Mucosa of gallbladder (tissue), 1 donor: ENCODE measurements around the gene CCNG2. TPM values are rescaled to one million over a fixed set of nuclear protein-coding genes. Genes with fewer than 3 reads are reported as not detected.
"Not testable (repeated sequence)": the region's sequence is repeated elsewhere in the genome, so short reads cannot be mapped to it uniquely, and the experiment has no call there.

Experiments
- DNase-seq: peaks from one replicate; pipeline ENCODE4 v3.0.0-alpha.2; 2020; ENCODE audit warnings: low spot score
- total RNA-seq: library from RNA; stranded (reverse); gene quantifications from one replicate; pipeline ENCODE4 v1.2.1, GENCODE V29; 2021
- donor health status: DM: no; HTN: no; CAD: no.

Gene CCNG2, protein sequence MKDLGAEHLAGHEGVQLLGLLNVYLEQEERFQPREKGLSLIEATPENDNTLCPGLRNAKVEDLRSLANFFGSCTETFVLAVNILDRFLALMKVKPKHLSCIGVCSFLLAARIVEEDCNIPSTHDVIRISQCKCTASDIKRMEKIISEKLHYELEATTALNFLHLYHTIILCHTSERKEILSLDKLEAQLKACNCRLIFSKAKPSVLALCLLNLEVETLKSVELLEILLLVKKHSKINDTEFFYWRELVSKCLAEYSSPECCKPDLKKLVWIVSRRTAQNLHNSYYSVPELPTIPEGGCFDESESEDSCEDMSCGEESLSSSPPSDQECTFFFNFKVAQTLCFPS
- 55.3 TPM for total RNA-seq

GRCh38 chr4:77156912-77157858, at the start of gene CCNG2:
CCNG2 (plus strand) TSS chr4:77157207; CDS start chr4:77158533, 1,326 bp downstream.
- DNase-seq, result peak; percentile 88

DNA sequence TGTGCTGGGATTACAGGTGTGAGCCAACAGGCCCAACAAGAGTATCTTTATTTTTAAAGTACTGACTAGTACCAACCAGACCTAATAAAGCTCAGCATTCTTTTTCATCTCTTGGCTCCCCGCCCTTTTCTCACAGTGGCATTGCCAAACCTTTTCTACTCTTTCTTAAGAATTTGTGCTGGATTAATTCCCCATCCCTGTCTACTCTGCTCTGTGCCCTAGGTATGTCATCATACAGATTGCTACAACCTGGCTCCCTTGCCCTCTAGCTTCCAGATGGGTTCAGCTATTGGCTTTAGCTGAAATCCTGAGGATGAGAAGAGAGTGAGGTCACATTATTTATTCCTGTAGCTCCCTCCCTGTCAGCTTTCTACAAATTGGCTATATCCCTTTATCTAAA, 46.3 kb upstream of the CCNG2 start:
- DNase-seq, result no peak

DNA sequence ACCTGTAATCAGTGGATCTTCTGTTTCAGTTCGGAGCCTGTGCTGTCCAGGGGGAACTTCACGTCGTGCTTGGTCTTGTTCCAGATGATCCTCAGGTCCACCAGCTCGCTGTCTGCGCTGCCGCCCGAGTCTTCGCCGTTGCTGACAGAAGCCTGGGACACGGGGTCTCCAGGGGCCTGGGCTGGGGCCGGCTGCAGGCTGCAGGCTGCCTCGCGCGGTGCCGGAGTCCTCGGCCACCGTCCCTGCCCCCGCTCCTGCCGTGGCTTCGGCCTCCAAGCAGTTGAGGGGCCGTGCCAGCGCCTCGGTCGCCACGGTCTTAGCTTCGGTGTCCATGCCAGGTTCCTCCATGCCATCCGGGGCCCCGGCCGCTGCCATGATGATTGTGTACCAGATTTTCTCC, 43.9 kb upstream of the CCNG2 start:
- no peak for DNase-seq

GRCh38 chr4:77117721-77118120, 39.3 kb upstream of the CCNG2 start:
- no peak for DNase-seq

DNA sequence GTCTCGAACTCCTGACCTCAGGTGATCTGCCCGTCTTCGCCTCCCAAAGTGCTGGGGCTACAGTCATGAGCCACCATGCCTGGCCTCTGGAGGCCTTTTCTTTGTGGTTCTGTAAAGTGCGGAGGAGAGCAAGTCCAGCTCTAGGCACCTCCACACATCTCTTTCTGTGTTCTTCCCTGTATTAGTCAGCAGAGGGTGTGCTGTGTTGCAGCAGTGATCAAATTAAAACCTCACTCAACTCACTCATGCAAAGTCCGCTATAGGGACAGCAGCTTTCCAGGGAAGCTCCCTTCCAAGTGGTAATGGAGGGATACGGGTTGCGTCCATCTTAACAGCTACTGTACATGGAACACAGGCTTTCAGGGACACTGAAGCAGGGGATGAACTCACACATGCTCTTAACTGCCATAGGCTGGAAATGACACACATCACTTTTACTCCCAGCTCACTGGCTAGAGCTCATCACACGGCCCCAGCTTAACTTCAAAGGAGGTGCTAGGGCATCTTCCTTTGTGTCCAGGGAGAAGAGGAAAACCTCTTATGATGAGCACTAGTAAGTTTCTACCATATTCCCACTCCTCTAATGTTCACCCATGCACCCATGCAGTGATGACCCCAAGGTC, 36.0 kb upstream of the CCNG2 start:
- DNase-seq, result no peak

DNA sequence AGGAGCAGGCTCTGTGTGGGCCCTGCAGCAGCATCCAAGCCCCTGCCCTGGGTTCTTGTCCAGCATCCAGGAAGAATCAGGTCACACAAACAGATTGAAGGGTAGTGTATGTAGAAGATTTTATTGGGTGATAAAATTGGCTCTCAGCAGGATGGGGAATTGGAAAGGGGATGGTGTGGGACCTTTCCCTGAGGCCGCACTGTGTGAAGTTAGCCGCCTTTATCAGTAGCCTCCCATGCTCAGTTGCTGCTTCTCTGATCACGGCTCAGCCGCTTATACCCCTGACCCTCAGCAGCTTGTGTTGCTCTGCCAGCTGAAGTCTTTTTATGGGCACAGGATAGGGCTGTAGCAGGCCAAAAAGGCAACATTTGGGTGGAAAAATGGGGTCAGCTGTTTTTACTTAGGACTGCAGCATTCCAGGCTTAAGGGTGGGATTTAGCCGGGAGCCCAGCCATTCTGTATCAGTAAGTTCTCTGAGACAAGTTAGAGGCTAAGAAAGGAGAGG, 35.2 kb upstream of the CCNG2 start:
- no peak for DNase-seq

GRCh38 chr4:77122656-77123055, 34.4 kb upstream of the CCNG2 start:
- DNase-seq, result no peak

DNA sequence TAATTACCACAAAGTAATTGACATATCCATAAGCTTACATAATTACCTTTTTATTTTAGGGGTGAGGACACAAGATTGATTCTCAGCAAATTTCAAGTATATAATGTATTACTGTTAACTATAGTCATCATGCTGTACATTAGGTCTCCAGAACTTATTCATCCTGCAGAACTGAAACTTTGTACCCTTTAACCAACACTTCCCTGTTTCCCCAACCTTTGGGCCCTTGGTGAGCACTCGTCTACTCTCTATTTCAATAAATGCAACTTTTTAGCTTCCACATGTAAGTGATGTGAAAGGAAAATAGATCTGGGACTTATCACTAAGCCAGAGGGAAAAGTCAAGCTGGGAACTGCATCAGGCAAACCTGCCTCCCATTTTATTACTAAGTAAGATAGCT, 33.6 kb upstream of the CCNG2 start:
- no peak for DNase-seq

GRCh38 chr4:77124576-77124975, 32.4 kb upstream of the CCNG2 start:
- no peak for DNase-seq

- DNase-seq, result no peak
Measured at GRCh38 chr4:77125961-77126360, 31.0 kb upstream of the CCNG2 start.

DNA sequence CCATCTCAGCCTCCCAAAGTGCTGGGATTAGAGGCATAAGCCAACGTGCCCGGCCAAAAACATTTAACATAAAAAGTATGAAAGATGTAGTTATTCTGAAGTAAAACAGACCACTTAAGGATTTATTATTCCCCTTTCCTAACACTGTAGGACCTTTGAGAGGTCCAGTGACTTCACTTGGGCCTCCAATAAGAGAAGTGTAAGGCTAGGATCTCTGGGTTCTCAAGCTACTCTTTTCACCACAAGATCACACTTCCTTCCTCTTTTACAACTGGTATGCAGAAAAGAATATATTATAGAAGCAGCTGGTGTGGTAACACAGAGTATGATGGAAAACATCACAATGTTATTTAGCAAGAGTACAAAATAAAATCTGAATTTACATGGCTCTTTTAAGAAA, 30.2 kb upstream of the CCNG2 start:
- no peak for DNase-seq

GRCh38 chr4:77127215-77127614, 29.8 kb upstream of the CCNG2 start:
- no peak for DNase-seq

DNA sequence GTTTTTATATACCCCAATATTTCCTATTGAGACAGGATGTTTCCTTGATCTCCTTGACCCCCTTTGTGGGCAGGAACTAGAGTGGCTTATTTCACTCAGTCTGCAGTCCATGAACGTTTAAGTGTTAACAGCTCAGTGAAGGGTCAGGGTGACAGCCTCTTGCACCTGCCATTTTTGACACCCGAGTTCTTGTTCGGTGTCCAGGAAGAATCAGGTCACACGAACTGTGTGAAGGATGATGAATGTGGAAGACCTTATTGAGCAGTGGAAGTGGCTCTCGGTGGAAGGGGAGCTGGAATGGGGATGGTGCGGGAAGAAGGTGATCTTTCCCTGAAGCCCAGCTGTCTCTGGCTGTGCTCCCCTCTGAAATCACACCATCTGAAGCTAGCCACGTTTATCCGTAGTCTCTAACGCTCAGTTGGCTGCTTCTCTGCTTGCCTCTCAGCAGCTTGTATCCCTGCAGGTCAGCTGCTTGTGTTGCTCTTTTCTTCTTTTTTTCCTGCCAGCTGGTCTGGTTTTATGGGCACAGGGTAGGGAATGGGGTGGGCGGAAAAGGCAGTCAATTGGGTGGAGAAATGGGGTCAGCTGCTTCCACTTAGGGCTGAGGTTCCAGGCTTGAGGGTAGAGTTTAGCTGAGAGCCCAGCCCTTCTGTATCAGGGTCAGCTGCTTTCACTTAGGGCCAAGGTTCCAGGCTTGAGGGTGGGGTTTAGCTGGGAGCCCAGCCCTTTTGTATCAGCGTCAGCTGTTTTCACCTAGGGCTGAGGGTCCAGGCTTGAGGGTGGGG, 29.0 kb upstream of the CCNG2 start:
- no peak for DNase-seq

DNA sequence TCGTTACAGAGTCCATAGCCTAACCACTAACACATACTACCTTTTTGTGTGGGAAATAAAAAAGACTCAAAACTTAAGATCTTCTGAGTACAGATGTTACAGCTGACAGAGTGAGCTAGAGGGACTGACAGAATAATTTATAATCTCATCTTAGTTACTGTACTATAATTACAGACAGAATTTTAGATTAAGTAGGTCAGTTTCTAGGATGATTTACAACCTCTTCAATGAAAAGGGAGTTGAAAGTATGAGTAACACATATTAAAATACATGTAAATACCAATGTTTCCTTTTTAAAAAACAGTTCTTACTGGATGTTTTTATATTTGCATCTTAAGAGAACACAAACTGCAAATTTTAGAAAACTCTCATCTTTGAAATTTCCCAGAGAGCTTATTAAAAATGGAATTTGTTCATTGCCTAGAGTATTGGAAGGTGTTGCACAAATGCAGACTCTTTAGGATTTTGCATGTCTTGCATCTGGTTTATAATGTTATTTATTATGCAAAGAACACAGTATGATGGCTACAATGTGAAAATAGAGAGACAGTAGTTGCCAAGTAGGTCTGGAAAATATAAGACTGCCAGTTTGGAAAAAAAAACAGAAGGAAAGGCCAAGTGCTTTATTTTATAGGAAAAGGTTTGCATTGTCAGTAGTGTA, 24.2 kb upstream of the CCNG2 start:
- no peak for DNase-seq

GRCh38 chr4:77137448-77137847, 19.6 kb upstream of the CCNG2 start:
- not testable (repeated sequence) for DNase-seq

DNA sequence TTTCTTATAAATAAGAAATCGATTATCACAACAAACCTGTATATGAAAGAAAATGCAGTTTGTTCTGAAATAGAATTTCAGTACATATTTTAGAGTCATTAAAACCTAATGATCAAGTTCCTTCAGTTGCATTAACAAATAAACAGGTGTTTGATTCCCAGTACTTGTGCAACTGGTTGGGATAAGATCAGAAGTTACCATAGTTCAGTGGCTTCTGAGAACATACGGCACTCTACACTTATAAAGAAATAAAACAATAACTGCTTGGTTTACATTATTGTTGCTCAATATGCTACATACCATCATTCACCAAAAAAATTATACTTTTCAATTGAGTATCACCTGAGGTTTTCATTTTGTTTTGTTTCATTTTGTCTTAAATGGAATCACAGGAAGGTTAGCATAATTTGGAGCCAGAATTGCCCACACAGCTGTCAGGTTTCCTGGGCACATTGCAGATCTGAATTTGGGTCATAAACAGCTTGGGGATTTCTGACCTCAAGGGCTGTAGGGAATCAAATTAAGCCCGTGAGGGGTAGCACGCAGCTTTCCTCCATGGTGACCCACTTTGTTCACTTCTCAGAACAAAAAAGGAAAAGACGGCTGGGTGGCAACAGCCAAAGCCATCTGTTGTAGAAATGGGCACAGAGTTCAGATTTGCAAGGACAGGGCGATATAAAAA, 14.9 kb upstream of the CCNG2 start:
- no peak for DNase-seq

GRCh38 chr4:77142646-77143028, 14.4 kb upstream of the CCNG2 start:
- no peak for DNase-seq

- no peak for DNase-seq
Measured at GRCh38 chr4:77143091-77143490, 13.9 kb upstream of the CCNG2 start.

DNA sequence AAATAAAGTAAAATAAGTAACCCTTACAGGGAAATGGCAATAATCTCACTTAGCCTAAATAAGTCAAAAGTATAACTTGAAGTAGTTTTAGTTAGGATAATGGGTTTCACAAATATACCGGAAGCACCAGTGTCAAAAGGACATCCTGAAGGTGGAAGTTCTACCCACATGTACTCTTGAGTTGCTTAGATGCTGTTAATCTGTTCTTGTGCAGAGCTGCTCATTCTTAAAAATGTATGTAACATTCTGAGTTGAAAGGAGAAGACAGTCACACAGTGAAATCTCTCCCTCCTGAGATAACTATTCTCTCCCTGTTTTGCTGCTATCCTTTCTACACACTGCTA, 11.2 kb upstream of the CCNG2 start:
- DNase-seq, result no peak
